Right lobe of liver (tissue), 4 donors: Measurements from ENCODE around the gene RASGRP1.

Source experiments
- POLR2A ChIP-seq: fragments of 450-650 bp; IDR thresholded peaks from one replicate; pipeline ENCODE4 v1.6.1; 2017; ENCODE audit warnings: antibody characterized with exemption, mild to moderate bottlenecking
- TF ChIP-seq, protein P1 (sequence below), 4 donors: fragments of 200-600 bp in 3 of 4; fragments of 450-650 bp in 1 of 4; IDR thresholded peaks; one replicate each; pipeline versions ENCODE4 v1.5.1 to v1.8.0; 2016 to 2022; ENCODE audit warnings: antibody characterized with exemption in 4 of 4, mild to moderate bottlenecking in 2 of 4
- donor health status: DM: no; HTN: no; CAD: no.
- donor health status: DM: no; HTN: no; CAD: no.
- donor health status: DM: no; HTN: yes; CAD: no.

- TF ChIP-seq, protein P1, sequence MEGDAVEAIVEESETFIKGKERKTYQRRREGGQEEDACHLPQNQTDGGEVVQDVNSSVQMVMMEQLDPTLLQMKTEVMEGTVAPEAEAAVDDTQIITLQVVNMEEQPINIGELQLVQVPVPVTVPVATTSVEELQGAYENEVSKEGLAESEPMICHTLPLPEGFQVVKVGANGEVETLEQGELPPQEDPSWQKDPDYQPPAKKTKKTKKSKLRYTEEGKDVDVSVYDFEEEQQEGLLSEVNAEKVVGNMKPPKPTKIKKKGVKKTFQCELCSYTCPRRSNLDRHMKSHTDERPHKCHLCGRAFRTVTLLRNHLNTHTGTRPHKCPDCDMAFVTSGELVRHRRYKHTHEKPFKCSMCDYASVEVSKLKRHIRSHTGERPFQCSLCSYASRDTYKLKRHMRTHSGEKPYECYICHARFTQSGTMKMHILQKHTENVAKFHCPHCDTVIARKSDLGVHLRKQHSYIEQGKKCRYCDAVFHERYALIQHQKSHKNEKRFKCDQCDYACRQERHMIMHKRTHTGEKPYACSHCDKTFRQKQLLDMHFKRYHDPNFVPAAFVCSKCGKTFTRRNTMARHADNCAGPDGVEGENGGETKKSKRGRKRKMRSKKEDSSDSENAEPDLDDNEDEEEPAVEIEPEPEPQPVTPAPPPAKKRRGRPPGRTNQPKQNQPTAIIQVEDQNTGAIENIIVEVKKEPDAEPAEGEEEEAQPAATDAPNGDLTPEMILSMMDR (IDR thresholded peaks at IDR 0.05) = no peak
- TF ChIP-seq POLR2A = no peak
These were observed 44.6 kb downstream of the RASGRP1 start for GRCh38 chr15:38520035-38520434.
